Panc1 (cell line): ENCODE measurements around the gene PSIP1.

ENCODE experiments used
- CTCF ChIP-seq: fragments of 450-650 bp; IDR thresholded peaks from 2 replicates; pipeline ENCODE4 v1.5.1; 2017; ENCODE audit warnings: mild to moderate bottlenecking
- POLR2AphosphoS5 ChIP-seq: IDR thresholded peaks from 2 replicates; pipeline ENCODE4 v1.6.1; 2012; ENCODE audit warnings: mild to moderate bottlenecking, low read depth, low read length, moderate library complexity
- REST ChIP-seq, 2 experiments: IDR thresholded peaks; 2 replicates each; pipeline ENCODE4 v1.6.1; 2011 to 2012; ENCODE audit warnings: low read depth in 2 of 2, control low read depth in 1 of 2, low read length in 1 of 2, mild to moderate bottlenecking in 1 of 2, moderate library complexity in 1 of 2; ENCODE audit not compliant: insufficient read depth in 1 of 2

GRCh38 chr9:15461056-15461455 is 49.7 kb downstream of the PSIP1 start:
- no peak for TF ChIP-seq CTCF
- no peak for TF ChIP-seq POLR2AphosphoS5
- no peak for TF ChIP-seq REST (IDR thresholded peaks at IDR 0.05; ENCODE audit: insufficient read depth in 1 of 2, low read depth in 2 of 2, low read length in 1 of 2)
